HG03460 (cell line): Measurements from ENCODE around the gene CNTNAP2.

ENCODE experiments used
- ATAC-seq: cut with Tn5 transposase; IDR thresholded peaks from one replicate; pipeline ENCODE4 v1.9.1; 2021; ENCODE audit not compliant: unreplicated experiment

CNTNAP2 gene

GRCh38 chr7:148340438-148341280, 2224.1 kb downstream of the CNTNAP2 start:
- ATAC-seq = no peak

GRCh38 chr7:148344406-148344805, 2227.8 kb downstream of the CNTNAP2 start:
- no peak for ATAC-seq

- no peak for ATAC-seq
Measured at GRCh38 chr7:148347981-148348380, 2231.4 kb downstream of the CNTNAP2 start.

GRCh38 chr7:148348466-148348865, 2231.9 kb downstream of the CNTNAP2 start:
- ATAC-seq = no peak

GRCh38 chr7:148356303-148356702, 2239.7 kb downstream of the CNTNAP2 start:
- no peak for ATAC-seq

- no peak for ATAC-seq
Measured at GRCh38 chr7:148362541-148362940, 2245.9 kb downstream of the CNTNAP2 start.

- no peak for ATAC-seq
Measured at GRCh38 chr7:148367731-148368475, 2251.3 kb downstream of the CNTNAP2 start.

GRCh38 chr7:148368562-148368961, 2252.0 kb downstream of the CNTNAP2 start:
- ATAC-seq = no peak

- no peak for ATAC-seq
Measured at GRCh38 chr7:148371280-148371937, 2254.8 kb downstream of the CNTNAP2 start.

- no peak for ATAC-seq
Measured at GRCh38 chr7:148374396-148375259, 2258.0 kb downstream of the CNTNAP2 start.

GRCh38 chr7:148379677-148380076, 2263.1 kb downstream of the CNTNAP2 start:
- no peak for ATAC-seq

GRCh38 chr7:148380596-148381419, 2264.2 kb downstream of the CNTNAP2 start:
- no peak for ATAC-seq

- ATAC-seq = no peak
Measured at GRCh38 chr7:148382596-148382995, 2266.0 kb downstream of the CNTNAP2 start.

GRCh38 chr7:148383651-148384050, 2267.1 kb downstream of the CNTNAP2 start:
- no peak for ATAC-seq

GRCh38 chr7:148385009-148385682, 2268.5 kb downstream of the CNTNAP2 start:
- ATAC-seq = no peak

GRCh38 chr7:148390381-148390780, 2273.8 kb downstream of the CNTNAP2 start:
- no peak for ATAC-seq

- no peak for ATAC-seq
Measured at GRCh38 chr7:148391591-148391990, 2275.0 kb downstream of the CNTNAP2 start.

GRCh38 chr7:148394582-148394981, 2278.0 kb downstream of the CNTNAP2 start:
- no peak for ATAC-seq

- no peak for ATAC-seq
Measured at GRCh38 chr7:148395352-148395811, 2278.8 kb downstream of the CNTNAP2 start.
